Keratinocyte (primary cell): Measurements from ENCODE around the gene ARHGAP15. TPM values are rescaled to one million over a fixed set of nuclear protein-coding genes. Genes with fewer than 3 reads are reported as not detected.

Experiments used
- DNase-seq: peaks from one replicate; pipeline ENCODE4 v3.0.0-alpha.2; 2011; ENCODE audit warnings: low read depth, missing footprints, low spot score
- FAIRE-seq: peaks from 2 replicates; lab custom pipeline; 2011; peaks lifted over from hg19 to GRCh38; lab: Jason Lieb, UNC
- H2AFZ ChIP-seq: 2 replicates; pipeline ENCODE4 v1.6.0; 2012; ENCODE audit warnings: low read length, control low read depth, inconsistent platforms; ENCODE audit not compliant: control insufficient read depth
- H3K27ac ChIP-seq: 2 replicates; pipeline ENCODE4 v1.5.1; 2011; ENCODE audit warnings: low read length; ENCODE audit not compliant: control insufficient read depth, insufficient read depth
- H3K27me3 ChIP-seq: 3 replicates; pipeline ENCODE4 v1.6.0; 2011; ENCODE audit warnings: low read length; ENCODE audit not compliant: control insufficient read depth, insufficient read depth; ENCODE audit errors: extremely low read depth
- H3K36me3 ChIP-seq, 2 experiments: 2 replicates in 1 of 2; 3 replicates in 1 of 2; pipeline ENCODE4 v1.5.1; 2011; ENCODE audit warnings: low read length in 2 of 2, mild to moderate bottlenecking in 1 of 2; ENCODE audit not compliant: control insufficient read depth in 2 of 2, insufficient read depth in 2 of 2; ENCODE audit errors: extremely low read depth in 1 of 2
- H3K4me1 ChIP-seq: 3 replicates; pipeline ENCODE4 v1.5.1; 2011; ENCODE audit warnings: low read length; ENCODE audit not compliant: control insufficient read depth, insufficient read depth; ENCODE audit errors: extremely low read depth
- H3K4me2 ChIP-seq: 3 replicates; pipeline ENCODE4 v1.6.0; 2011; ENCODE audit warnings: low read depth, low read length; ENCODE audit not compliant: control insufficient read depth, insufficient read depth; ENCODE audit errors: extremely low read depth
- H3K4me3 ChIP-seq, 3 experiments: fragments of 200-600 bp in 1 of 3; sonication (generic) in 1 of 3; 2 replicates in 2 of 3; 3 replicates in 1 of 3; pipeline ENCODE4 v1.5.1; 2011 to 2016; ENCODE audit warnings: low read length in 3 of 3, mild to moderate bottlenecking in 3 of 3, control low read depth in 2 of 3, inconsistent platforms in 1 of 3, low read depth in 1 of 3, mixed read lengths in 1 of 3, mixed run types in 1 of 3, moderate library complexity in 1 of 3; ENCODE audit not compliant: control insufficient read depth in 2 of 3, insufficient read depth in 2 of 3; ENCODE audit errors: extremely low read depth in 1 of 3
- H3K79me2 ChIP-seq: 2 replicates; pipeline ENCODE4 v1.6.0; 2012; ENCODE audit warnings: low read length; ENCODE audit not compliant: control insufficient read depth, insufficient read depth
- H3K9ac ChIP-seq: 3 replicates; pipeline ENCODE4 v1.6.0; 2011; ENCODE audit warnings: low read length; ENCODE audit not compliant: control insufficient read depth, insufficient read depth; ENCODE audit errors: extremely low read depth
- H3K9me1 ChIP-seq: 3 replicates; pipeline ENCODE4 v1.6.0; 2011; ENCODE audit warnings: low read length; ENCODE audit not compliant: control insufficient read depth, insufficient read depth; ENCODE audit errors: extremely low read depth
- H3K9me3 ChIP-seq: 2 replicates; pipeline ENCODE4 v1.5.1; 2012; ENCODE audit warnings: low read depth, low read length; ENCODE audit not compliant: control insufficient read depth
- H4K20me1 ChIP-seq: 3 replicates; pipeline ENCODE4 v1.6.0; 2011; ENCODE audit warnings: low read length; ENCODE audit not compliant: control insufficient read depth, insufficient read depth; ENCODE audit errors: extremely low read depth
- CTCF ChIP-seq, 3 experiments: IDR thresholded peaks in 1 of 3; conservative IDR thresholded peaks in 1 of 3; optimal IDR thresholded peaks in 1 of 3; 2 replicates in 2 of 3; 3 replicates in 1 of 3; pipeline versions ENCODE3 to v1.5.1; 2011; ENCODE audit warnings: low read length in 3 of 3, mild to moderate bottlenecking in 3 of 3, moderate library complexity in 2 of 3, control low read depth in 1 of 3, inconsistent platforms in 1 of 3; ENCODE audit not compliant: insufficient read depth in 2 of 3; ENCODE audit errors: extremely low read depth in 1 of 3
- EZH2 ChIP-seq: IDR thresholded peaks from one replicate; pipeline ENCODE4 v1.6.1; 2012; ENCODE audit warnings: inconsistent platforms, mild to moderate bottlenecking, low read length, moderate library complexity
- dilution Hi-C: fragments of 300-500 bp; cut with MboI; formaldehyde crosslinking; loops from one replicate; pipeline ENCODE4 v1.7.0; 2020; ENCODE audit warnings: low sequenced_read_pairs; ENCODE audit not compliant: extremely low pct_ligation_motif_present
- polyA plus RNA-seq, 5 experiments: library from polyadenylated mRNA; depleted of rRNA in 3 of 5; stranded (reverse) in 3 of 5; stranded (forward) in 1 of 5; unstranded in 1 of 5; fragments of >200 nt; gene quantifications; 1 replicate in 1 of 5; 2 replicates in 3 of 5; 3 replicates in 1 of 5; pipeline versions ENCODE4 v1.2.1 to v1.2.3, GENCODE V29; 2011 to 2012; ENCODE audit warnings: missing spikeins in 2 of 5, low read depth in 1 of 5, low replicate concordance in 1 of 5

ARHGAP15 gene
- polyA plus RNA-seq, 1 donor (not counting 4 experiments of a cell fraction or from before 2014, with no cell fraction given): not detected

DNA sequence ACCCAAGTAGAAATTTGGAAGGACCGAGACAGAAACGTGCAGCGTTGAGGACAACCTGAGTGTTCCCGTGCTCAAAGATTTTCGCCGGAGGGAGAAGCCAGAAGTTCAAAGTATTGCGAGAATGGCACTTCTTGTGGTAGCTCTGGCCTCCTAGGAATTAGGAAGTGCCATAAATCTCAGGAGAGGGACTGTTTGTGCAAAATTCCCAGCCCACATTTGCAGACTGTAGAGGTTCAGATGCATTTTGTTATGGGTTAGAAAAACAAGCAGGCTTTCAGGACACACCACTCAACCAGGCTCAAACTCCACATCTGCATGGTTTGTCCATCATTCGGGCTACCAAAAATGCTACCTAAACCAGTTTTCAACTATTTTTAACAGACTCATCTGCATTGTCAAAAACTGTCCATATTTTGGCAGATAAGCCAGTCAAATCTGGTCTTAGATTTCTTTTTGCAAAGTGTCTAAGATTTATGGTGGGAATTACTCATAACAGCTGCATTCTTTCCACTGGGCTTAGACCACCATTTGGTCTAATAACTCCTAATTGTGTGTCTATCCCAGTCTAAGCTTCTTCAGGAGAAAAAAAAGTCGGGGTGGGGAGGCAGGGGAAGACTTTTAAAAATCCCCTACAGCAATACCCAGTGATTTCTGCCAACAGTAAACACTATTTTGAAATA is 422.9 kb downstream of the ARHGAP15 start:
- Histone ChIP-seq H3K9ac (no peak overlapping the region), H3K27ac (no peak overlapping the region), H3K4me3 (no peak overlapping the region), H2AFZ (no peak overlapping the region), H3K79me2 (no peaks in the 10 kb centered on the region), H3K9me3 (no peaks in the 10 kb centered on the region), H3K36me3 (no peaks in the 10 kb centered on the region), H4K20me1 (no peaks in the 10 kb centered on the region), H3K4me1 (no peaks in the 10 kb centered on the region), H3K9me1 (no peaks in the 10 kb centered on the region), H3K4me2 (no peak overlapping the region), H3K27me3 (no peaks in the 10 kb centered on the region)
- no peak for FAIRE-seq
- TF ChIP-seq EZH2 (no peak), CTCF (optimal IDR thresholded peaks at IDR 0.05 in 1 of 3, IDR thresholded peaks at IDR 0.05 in 1 of 3, conservative IDR thresholded peaks at IDR 0.05 in 1 of 3; ENCODE audit: extremely low read depth in 1 of 3, insufficient read depth in 2 of 3, low read length in 3 of 3) (no peak)
- dilution Hi-C loops: no loop called here
- DNase-seq: no peak

GRCh38 chr2:143553261-143553660 is 424.0 kb downstream of the ARHGAP15 start:
- dilution Hi-C loops: no loop called here
- Histone ChIP-seq H3K4me3 (no peak overlapping the region), H3K9me1 (no peaks in the 10 kb centered on the region), H3K4me2 (no peak overlapping the region), H3K27me3 (no peaks in the 10 kb centered on the region), H3K79me2 (no peaks in the 10 kb centered on the region), H3K27ac (no peak overlapping the region), H2AFZ (no peak overlapping the region), H3K9ac (no peak overlapping the region), H3K4me1 (no peaks in the 10 kb centered on the region), H3K36me3 (no peaks in the 10 kb centered on the region), H4K20me1 (no peaks in the 10 kb centered on the region), H3K9me3 (no peaks in the 10 kb centered on the region)
- no peak for TF ChIP-seq EZH2
- TF ChIP-seq CTCF (optimal IDR thresholded peaks at IDR 0.05 in 1 of 3, IDR thresholded peaks at IDR 0.05 in 1 of 3, conservative IDR thresholded peaks at IDR 0.05 in 1 of 3; ENCODE audit: extremely low read depth in 1 of 3, insufficient read depth in 2 of 3, low read length in 3 of 3): no peak
- DNase-seq: no peak
- FAIRE-seq: no peak
